HG03196 (cell line): ENCODE results near the gene PPP1R14C.
"Not testable (repeated sequence)": the region's sequence is repeated elsewhere in the genome, so short reads cannot be mapped to it uniquely, and the experiment has no call there.

Experiments
- ATAC-seq: cut with Tn5 transposase; IDR thresholded peaks from one replicate; pipeline ENCODE4 v1.9.1; 2021; ENCODE audit not compliant: unreplicated experiment

The PPP1R14C gene

DNA sequence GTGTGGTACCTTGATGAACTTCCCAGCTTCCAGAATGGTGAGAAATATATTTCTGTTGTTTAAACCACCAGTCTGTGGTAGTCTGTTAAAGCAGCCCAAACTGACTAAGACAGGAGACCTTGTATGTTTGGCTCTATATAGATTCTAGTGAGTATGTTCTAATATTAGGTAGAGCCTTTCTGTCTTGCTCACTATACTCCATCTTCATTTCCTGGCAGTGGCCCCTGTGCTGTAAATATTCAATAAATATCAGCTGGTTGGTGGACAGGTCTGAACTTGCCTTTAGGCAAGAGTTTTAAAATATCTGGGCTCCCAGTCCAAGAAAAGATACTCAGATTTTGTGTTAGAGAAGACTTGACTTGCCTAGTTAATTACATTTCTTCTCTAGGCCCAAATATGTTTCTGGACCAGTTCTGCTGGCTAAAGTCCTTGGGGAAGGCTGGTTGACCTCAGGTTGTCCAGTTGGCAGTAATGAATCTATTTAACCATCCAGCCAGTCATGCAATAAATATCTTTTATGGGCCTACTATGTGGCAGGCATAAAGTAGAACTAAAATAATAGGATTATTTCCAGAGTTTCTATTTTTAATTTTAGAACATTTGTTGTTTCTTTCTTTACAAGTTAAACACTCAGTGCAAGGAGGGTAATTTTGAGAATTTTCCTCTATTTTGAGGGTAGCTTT, 22.3 kb downstream of the PPP1R14C start:
- no peak for ATAC-seq

DNA sequence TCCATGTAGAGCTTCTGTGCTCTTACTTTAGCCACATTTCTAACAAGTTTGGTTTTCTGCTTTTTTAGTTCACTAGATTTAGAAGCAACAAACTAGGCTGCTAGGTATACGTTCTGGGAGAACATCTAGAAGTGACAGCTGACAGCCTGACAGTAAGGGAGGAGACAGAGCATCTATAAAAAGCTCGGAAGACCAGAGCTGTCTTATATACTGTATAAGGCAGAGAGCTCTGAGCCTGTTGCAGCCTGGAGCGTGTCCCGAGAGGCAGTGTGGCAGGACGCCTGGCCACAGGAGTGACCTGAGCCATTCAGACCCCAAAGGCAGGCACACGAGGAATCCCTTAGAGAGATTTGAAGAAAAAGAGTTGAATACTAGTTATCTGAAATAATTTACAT, 24.6 kb downstream of the PPP1R14C start:
- no peak for ATAC-seq

DNA sequence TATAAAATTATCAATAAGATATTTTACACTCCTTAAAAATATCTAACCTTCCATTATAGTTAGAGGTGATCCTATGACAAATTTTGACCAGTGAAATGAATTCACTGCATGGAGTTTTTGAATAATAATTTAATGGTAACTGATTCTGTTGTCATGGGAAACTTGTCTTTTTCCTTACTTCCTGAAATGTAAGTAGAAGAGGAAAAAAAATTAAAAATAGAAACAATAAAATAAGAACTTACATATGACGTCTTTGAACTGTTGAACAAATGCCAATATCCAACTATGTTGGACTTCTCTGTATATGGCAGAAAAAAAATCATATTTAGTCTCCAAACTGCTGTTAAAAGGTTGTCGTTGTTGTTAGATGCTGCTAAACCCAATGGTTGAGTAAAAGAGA, 26.3 kb downstream of the PPP1R14C start:
- no peak for ATAC-seq

DNA sequence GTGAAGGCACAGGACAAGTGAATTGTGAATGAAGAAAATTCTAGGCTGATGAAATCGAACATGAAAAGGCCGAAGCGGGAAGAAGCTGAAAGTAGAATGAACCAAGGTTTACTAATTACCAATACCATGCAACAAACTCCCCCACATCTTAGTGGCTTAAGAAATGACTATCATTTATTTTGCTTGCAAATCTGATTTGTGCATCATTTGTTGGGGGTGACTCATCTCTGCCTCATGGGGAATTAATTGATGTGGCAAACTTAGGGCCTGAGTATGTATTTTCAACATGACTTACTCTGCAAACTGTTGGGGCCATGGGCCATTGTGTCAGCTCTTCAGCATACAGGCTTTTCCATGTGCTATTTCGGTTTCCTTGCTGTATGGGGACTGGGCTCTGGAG, 26.8 kb downstream of the PPP1R14C start:
- ATAC-seq = no peak

DNA sequence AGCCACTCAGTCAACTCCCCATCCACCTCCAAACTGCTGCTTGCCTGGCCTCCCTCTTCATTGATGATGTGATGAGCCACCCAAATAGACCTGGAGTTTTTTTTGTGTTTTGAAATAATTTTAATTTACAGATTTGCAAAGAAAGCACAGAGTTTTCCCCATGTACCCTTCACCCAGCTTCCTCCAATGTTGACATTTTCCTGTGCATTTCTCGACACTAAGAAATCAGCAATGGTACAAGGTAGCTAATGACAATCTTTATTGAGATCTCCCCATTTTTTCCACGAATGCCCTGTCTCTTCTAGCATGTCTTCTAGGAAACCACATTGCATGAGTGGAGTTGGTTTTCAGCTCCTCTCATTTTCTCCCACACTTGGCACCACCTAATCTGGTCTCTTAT, 30.1 kb downstream of the PPP1R14C start:
- ATAC-seq = no peak

DNA sequence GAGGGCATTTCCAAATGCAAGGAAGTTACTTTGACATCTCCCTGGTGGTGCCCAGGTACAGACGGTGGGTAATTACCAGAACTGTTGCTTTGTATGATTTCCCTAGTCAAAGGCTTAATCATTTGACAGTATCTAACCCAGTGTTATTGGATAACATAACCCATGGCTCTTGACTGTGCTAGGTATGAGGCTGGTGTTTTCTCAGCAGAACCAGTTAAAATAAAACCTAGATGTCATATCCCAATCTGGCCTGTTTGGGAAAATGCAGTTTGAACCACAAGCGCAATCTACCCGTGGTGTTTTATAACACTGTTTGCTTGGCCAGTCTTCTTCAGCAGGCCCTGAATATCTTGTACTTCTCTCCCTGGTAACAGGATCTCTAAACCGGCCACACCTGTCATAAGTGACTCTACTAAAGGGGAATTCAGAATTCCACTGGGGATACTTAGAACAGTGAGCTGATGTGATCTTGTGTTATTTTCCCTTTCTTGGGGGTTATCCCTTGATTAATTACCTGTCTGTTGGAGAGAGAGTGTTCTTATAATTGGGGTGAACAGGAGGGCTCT, 32.8 kb downstream of the PPP1R14C start:
- no peak for ATAC-seq

DNA sequence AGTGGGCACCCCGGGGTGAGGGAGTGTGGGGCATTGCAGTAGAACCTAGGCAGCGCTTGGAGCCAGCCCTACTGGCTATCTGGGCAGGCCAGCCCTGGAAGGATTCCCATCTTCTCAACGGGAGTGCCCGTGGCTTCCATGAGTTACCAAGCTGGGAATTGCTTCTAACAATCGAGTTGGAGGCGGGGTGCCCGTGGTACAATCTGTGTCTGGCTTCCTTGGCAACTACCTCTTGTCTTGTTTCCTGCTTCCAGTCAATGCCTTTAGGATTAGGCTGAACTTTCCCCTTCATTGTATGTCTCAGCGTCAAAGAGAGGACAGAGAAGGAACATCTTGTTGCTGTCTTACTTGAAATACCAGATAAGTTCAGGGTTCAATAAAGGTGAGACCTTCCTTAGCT, 33.3 kb downstream of the PPP1R14C start:
- ATAC-seq = no peak

DNA sequence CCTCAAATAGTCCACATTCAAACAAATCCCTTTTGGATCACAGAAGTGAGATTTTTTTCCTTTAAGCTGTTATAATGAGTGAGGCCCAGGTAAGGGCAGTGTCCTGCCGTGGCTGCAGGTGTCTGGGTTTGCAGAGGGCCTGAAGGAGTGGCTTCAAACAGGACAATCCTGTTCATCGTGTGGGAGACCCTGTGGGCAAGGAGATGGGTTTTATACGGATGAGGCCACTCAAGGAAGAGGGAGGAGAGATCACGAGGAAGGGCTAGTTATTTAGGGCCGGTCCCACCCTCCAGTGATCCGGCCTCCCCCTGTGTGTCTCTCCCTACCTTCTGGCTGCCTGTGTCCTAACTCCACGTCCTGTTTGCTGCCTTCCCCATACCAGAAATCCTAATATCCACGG, 33.8 kb downstream of the PPP1R14C start:
- no peak for ATAC-seq

DNA sequence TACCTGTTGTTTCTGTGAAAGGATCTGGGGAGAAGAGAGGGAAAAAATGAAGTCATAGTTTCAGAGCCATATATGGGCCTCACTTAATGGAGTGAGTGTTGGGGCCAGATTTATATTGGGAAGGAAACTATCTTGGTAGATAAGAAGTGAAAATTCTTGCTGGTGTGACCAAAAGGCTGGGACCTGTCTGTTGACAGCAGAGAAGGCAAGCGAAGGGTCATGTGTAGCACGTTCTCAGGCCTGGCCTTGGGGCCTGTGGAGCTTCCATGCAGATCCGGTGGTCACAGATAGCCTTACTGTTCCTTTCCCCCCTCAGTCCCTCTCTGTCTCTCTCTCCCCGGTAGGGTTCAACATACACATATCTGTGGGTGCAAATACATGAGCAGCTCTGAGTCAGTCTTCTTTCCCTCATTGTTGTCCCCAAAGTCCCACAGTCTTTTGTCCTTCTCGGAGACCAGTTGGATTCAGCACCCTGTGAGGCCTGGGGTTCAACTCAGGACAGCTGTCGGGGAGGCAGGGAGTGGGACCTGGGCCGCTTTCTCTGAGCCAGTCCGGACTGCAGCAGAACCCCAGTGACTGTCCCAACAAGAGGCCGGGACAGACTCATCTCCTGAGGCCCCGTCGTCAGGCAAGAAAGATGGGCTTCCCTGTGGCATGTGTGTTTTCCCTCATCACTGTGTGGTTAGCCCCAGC, 34.6 kb downstream of the PPP1R14C start:
- no peak for ATAC-seq

DNA sequence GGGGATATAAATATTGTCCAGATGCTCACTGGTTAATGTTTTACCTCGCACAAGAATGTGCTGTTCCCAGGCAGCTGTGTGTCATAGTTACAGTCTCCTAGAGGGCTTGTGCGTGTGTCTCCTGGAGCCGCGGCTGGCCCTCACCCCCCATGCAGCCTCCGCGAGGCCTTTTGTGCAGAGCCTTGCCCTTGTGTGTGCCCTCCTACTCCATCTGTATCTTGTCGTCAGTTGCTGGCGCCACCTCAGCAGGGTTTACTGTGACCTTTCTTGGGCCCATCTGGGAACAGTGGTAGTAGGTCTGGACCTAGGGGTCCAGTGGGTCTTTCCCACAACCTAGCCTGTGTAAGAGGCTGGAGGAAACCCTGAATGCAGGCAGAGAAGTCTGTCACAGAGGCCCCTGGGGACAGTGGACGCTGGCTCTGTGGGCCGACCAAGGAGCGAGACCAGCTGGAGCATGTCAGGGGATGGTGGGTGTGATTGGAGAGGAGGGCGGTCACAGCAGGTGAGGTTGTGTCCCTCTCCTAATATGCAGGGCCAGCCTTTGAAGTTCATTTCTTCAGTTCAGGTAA, 35.2 kb downstream of the PPP1R14C start:
- ATAC-seq = no peak

DNA sequence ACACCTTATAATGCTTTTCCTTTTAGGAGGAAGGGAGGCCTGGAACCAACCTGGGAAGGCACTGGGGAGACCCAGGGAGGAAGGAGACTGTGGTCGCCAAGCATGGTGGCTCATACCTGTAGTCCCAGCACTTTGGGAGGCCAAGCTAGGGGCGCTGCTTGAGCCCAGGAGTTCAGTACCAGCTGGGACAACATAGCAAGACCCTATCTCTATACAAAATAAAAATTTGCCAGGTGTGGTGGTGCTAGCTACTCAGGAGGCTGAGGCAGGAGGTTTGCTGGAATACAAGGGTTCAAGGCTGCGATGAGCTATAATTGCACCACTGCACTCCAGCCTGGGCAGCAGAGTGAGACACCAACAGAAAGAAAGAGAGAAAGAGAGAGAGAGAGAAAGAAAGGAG, 36.2 kb downstream of the PPP1R14C start:
- no peak for ATAC-seq

DNA sequence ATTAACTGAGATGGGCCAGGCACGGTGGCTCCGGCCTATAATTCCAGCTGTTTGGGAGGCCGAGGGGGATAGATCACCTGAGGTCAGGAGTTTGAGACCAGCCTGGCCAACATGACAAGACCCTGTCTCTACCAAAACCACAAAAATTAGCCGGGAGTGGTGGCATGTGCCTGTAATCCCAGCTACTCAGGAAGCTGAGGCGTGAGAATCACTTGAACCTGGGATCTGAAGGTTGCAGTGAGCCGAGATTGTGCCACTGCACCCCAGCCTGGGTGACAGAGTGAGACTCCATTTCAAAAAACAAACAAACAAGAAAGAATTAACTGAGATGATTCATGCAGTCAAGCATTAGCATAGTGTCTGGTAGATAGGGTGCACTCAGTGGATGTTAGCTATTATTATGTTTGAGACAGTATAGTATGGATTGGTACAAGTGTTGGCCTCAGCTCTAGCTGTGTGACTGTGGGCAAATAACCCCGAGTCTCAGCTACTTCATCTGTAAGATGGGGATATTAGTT, 37.1 kb downstream of the PPP1R14C start:
- not testable (repeated sequence) for ATAC-seq

DNA sequence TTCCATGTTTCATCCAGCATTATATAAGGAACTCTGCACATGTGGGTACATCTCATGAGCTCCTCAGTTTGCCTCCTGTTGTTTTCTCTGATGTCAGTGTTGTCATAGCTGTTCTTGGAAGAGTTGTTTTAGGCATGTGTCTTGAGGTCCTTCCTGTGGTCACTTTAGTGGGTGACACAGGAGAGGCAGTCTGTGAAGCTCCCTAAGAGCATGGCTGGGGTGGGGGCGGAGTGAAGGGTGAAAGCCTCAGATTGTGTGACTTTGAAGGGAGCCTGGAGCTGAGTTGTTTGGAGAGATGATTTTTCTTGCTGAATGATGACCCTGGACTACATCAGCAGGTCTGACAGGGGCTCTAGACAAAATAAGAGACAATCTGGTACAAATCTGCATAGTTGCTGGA, 37.7 kb downstream of the PPP1R14C start:
- no peak for ATAC-seq

DNA sequence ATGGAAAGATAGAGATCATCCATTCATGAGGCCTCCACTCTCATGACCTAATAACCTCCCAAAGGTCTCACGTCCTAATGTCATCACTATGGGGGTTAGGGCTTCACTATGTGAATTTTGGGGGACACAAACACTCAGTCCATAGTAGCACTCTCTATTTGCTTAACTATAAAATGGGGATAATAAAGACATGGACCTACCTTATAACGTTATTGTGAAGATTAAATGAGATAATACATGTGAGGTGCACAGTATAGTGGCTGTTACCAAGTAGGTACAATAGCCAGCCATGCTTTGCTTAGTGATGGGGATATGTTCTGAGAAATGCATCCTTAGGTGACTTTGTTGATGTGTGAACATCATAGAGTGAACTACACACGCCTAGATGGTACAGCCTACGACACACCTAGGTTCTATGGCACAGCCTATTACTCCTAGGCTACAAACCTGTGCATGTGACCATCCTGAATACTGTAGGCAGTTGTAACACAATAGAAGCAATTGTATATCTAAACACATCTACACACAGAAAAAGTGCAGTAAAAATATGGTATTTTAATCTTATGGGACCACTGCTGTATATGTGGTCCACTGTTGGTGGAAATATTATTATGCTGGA, 39.7 kb downstream of the PPP1R14C start:
- no peak for ATAC-seq

DNA sequence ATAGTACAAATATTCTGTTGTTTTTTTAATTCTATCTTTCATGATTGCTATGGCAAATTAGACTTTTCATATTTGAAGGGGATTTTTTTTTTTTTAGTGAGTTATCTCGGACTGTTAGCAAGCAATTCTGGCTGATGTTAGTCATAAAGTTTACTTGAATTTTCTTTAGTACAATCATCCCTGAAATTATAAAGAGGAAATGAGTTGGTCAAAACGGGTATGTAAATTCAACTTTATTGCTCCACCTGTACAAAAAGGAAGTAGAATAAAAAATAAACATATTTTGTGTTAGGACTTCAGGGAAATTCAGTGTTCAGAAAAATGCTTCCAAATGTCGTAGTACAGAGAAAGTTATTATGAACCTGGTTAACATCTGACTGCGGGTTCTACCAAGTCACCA, 40.3 kb downstream of the PPP1R14C start:
- no peak for ATAC-seq

DNA sequence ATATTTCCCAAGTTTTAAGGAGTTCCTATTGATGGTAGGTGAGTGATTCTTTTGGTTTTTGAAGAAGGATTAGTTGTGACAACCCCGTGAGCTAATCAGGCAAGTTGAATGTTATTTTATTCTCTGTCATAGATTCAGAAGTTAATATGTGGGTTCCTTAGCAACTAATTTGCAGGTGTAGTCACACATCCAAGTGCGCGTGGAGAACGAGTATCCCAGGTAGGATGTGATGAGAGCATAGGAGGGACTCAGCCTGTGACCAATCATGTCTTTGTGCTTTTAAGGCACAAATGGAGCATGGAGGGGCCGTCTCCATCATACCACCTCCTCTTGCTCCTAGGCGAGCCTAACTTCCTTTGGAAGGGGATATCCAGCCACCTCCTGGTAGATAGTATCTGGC, 41.1 kb downstream of the PPP1R14C start:
- ATAC-seq = no peak

DNA sequence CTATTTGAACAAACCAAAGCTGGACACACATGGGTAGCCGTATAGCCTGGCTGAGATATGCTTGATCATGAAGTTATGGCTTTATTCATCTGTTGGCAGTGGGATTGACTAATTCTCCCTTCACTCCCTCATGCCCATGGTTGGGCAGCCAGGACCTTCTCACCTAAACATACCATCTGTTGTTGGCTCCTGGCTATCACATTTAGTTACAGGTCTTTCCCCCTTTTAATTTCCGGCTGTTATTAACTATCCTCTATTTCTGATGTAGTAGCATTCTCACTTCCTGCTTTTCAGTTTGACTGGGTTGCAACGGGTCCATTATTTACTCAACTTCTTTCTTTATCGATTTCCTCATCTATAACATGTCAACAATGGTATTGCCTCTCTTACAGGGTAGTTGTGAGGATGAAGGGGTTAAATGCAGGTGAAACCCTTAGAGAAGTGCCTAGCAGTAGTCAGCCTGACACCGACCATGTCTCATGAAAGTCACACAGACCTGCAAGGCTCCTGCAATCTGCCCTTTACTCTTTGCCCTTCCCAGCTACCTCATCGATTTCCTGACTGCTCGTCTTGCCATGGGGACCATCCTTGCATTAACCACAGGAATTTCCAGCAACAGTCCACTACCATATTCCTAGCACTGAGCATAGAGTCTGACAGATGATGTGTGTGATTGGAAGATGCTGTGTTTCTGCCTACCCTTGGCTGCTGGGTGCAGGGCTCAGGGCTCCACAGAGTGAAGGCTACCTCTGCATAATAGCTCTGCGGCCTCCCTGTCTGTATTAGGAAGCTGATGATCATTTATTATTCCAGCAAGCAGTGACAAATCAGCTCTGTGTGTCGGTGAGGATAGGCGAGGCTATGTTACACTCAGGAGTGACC, 42.2 kb downstream of the PPP1R14C start:
- peak; percentile 68 for ATAC-seq

DNA sequence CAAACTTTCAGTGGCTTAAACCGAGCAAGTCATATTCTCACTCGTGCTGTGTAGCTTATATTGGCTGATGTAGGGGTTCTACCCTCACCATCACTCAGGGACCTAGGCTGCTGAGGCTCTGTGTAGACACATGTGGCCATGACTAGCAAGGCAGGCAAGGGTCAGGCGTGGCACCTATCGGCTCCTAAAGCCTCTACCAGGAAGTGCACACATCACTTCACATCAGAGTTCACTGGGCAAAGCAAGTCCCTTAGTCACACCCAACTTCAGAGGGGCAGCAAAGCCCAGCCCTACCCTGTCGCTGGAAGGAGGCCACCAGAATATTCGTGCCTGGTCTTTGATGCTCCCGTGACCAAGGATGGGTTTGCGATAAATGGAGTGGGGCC, 42.9 kb downstream of the PPP1R14C start:
- no peak for ATAC-seq

DNA sequence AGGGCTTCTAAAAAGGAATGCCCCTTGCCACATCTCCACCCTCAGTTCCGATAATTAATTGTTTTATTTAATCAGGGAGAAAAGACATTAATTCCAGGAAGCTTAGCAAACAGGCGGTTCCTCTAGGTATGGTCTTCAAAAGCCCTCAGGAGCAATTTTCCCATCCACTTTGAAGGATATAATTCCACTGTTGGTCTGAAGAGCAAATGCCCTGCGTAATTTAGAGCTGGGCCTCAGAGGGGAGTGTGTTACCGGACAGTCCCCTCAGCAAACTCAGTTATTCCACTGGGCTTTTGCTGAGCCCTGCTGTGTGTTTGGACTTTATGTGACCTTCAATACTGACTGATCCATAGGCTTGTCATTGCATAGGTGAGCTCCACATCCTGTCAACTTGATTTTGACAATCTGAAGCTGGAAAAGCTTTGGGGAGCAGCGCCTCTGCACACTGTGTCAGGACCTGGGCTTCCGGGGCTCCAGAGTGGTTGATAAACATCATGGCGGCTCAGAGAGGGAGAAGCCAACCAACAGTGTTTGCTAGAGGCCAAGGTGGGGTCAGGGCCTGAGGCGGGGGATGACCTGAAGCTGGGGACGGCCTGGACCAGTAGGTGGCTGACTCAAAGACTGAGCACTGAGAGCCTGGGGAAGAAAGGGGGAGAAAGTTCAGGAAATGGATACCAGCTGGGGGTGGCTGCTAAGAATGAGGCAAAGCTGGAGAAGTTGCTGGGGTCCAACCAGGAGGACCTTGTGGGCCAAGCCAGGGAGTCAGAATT, 43.5 kb downstream of the PPP1R14C start:
- no peak for ATAC-seq

DNA sequence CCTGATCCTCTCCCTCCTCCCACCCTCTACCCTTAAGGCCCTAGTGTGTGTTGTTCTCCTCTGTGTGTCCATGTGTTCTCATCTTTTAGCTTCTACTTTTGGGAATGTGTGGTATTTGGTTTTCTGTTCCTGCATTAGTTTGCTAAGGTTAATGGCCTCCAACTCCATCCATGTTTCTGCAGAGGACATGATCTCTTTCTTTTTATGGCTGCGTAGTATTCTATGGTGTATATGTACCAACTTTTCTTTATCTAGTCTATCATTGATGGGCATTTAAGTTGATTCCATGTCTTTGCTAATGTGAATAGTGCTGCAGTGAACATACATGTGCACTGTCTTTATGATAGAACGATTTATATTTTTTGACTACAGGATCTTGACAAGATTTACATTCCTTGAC, 44.6 kb downstream of the PPP1R14C start:
- not testable (repeated sequence) for ATAC-seq
